Esophagus squamous epithelium (tissue), 4 donors: ENCODE measurements around the gene NMNAT2.

Source experiments
- CTCF ChIP-seq, 6 experiments: fragments of 450-650 bp in 4 of 6; fragments of 200-600 bp in 2 of 6; sonication (generic) in 2 of 6; IDR thresholded peaks; one replicate each; pipeline ENCODE4 v1.5.1; 2016 to 2019; ENCODE audit warnings: antibody characterized with exemption in 6 of 6, mild to moderate bottlenecking in 4 of 6, moderate library complexity in 4 of 6
- POLR2A ChIP-seq, 4 donors: fragments of 450-650 bp; IDR thresholded peaks; one replicate each; pipeline ENCODE4 v1.6.1; 2017; ENCODE audit warnings: antibody characterized with exemption in 4 of 4, mild to moderate bottlenecking in 4 of 4, moderate library complexity in 3 of 4

GRCh38 chr1:183331091-183331742 lies 87.0 kb downstream of the NMNAT2 start:
- TF ChIP-seq CTCF (IDR thresholded peaks at IDR 0.05) = no peak
- TF ChIP-seq POLR2A (IDR thresholded peaks at IDR 0.05) = no peak
